Measurements from ENCODE around the gene KLHL3.

DNA sequence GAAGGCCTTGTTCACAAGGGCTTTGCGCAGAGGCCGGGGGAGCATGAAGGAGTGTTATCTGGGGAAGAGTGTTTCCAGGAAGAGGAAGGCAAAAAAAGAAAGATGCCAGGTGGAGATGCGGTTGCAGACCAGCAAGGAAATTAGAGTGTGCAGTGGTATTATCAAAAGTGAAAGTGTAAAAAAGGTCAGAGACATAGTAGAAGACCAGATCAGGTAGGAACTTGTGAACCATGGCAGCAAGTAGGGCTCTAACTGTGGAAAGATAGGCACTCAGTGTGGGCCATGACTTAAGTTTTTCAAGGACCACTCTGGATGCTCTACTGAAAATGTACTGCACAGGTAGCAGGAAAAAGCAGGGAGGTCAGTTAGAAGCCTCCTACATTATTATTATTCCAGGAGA, 146.7 kb downstream of the KLHL3 start:
- TF ChIP-seq, protein P1, sequence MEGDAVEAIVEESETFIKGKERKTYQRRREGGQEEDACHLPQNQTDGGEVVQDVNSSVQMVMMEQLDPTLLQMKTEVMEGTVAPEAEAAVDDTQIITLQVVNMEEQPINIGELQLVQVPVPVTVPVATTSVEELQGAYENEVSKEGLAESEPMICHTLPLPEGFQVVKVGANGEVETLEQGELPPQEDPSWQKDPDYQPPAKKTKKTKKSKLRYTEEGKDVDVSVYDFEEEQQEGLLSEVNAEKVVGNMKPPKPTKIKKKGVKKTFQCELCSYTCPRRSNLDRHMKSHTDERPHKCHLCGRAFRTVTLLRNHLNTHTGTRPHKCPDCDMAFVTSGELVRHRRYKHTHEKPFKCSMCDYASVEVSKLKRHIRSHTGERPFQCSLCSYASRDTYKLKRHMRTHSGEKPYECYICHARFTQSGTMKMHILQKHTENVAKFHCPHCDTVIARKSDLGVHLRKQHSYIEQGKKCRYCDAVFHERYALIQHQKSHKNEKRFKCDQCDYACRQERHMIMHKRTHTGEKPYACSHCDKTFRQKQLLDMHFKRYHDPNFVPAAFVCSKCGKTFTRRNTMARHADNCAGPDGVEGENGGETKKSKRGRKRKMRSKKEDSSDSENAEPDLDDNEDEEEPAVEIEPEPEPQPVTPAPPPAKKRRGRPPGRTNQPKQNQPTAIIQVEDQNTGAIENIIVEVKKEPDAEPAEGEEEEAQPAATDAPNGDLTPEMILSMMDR (conservative IDR thresholded peaks at IDR 0.05; ENCODE audit: low read depth, low read length) = no peak
- TF ChIP-seq EZH2phosphoT487 (IDR thresholded peaks at IDR 0.05; ENCODE audit: borderline replicate concordance, low read length) (no peak), EZH2 (IDR thresholded peaks at IDR 0.05; ENCODE audit: low read length, unreplicated experiment) (no peak)

All from PC-3 (cell line).